Measurements from ENCODE around the gene RPRD1B. TPM values are rescaled to one million over a fixed set of nuclear protein-coding genes. Genes with fewer than 3 reads are reported as not detected.

RPRD1B gene
- total RNA-seq, 1 donor from 2014 or later: 65.3 TPM

- DNase-seq (no peak), ATAC-seq (no peak)
- intact Hi-C loops (cut with micrococcal nuclease): no loop called here
Measured at GRCh38 chr20:38031957-38032356, 1.6 kb upstream of the RPRD1B start.

- DNase-seq (no peak), ATAC-seq (no peak)
- intact Hi-C loops (cut with micrococcal nuclease): no loop called here
Measured at GRCh38 chr20:38032585-38033329, 789 bp upstream of the RPRD1B start.

GRCh38 chr20:38034108-38034649 is 633 bp downstream of the RPRD1B start:
- intact Hi-C loops (cut with micrococcal nuclease): no loop called here
- DNase-seq: no peak
- peak; percentile 26 for ATAC-seq

- ATAC-seq: no peak
- intact Hi-C loops (cut with micrococcal nuclease): no loop called here
Measured at GRCh38 chr20:38034961-38035360, 1.4 kb downstream of the RPRD1B start.

GRCh38 chr20:38036366-38036765 is 2.8 kb downstream of the RPRD1B start:
- ATAC-seq: no peak
- no peak for DNase-seq
- intact Hi-C loops (cut with micrococcal nuclease): no loop called here

More at GRCh38 chr20:38034961-38035360, 1.4 kb downstream of the RPRD1B start:
- no peak for DNase-seq

- ATAC-seq: no peak
- intact Hi-C loops (cut with micrococcal nuclease): no loop called here
- DNase-seq: no peak
Measured at GRCh38 chr20:38040276-38040675, 6.7 kb downstream of the RPRD1B start.

GRCh38 chr20:38043512-38044300 is 10.2 kb downstream of the RPRD1B start:
- intact Hi-C loops (cut with micrococcal nuclease): no loop called here
- ATAC-seq (no peak), DNase-seq (no peak)

- intact Hi-C loops (cut with micrococcal nuclease): no loop called here
- DNase-seq (no peak), ATAC-seq (no peak)
Measured at GRCh38 chr20:38044685-38045084, 11.1 kb downstream of the RPRD1B start.

- intact Hi-C loops (cut with micrococcal nuclease): no loop called here
- DNase-seq: no peak
- peak; percentile 57 for ATAC-seq
Measured at GRCh38 chr20:38046572-38046971, 13.0 kb downstream of the RPRD1B start.

- ATAC-seq: peak; percentile 67
- DNase-seq: no peak
- intact Hi-C loops (cut with micrococcal nuclease): no loop called here
Measured at GRCh38 chr20:38049800-38050199, 16.3 kb downstream of the RPRD1B start.

GRCh38 chr20:38050686-38051085 is 17.1 kb downstream of the RPRD1B start:
- ATAC-seq: no peak
- intact Hi-C loops (cut with micrococcal nuclease): no loop called here
- DNase-seq: no peak

- intact Hi-C loops (cut with micrococcal nuclease): no loop called here
- ATAC-seq (no peak), DNase-seq (no peak)
Measured at GRCh38 chr20:38052870-38053269, 19.3 kb downstream of the RPRD1B start.

GRCh38 chr20:38054647-38055046 is 21.1 kb downstream of the RPRD1B start:
- intact Hi-C loops (cut with micrococcal nuclease): no loop called here
- ATAC-seq (no peak), DNase-seq (no peak)

GRCh38 chr20:38055294-38055693 is 21.7 kb downstream of the RPRD1B start:
- intact Hi-C loops (cut with micrococcal nuclease): no loop called here
- DNase-seq (no peak), ATAC-seq (no peak)

- DNase-seq (no peak), ATAC-seq (no peak)
- intact Hi-C loops (cut with micrococcal nuclease): loop anchor here (2.0 kb wide), 1 partner anchor 165 kb away; no protein-coding TSS in a partner anchor
Measured at GRCh38 chr20:38055848-38056247, 22.3 kb downstream of the RPRD1B start.

- peak; percentile 94 for DNase-seq
- peak; percentile 90 for ATAC-seq
- intact Hi-C loops (cut with micrococcal nuclease): loop anchor here (2.0 kb wide), 1 partner anchor 163 kb away; no protein-coding TSS in a partner anchor
Measured at GRCh38 chr20:38057351-38057972, 23.9 kb downstream of the RPRD1B start.

- DNase-seq (no peak), ATAC-seq (no peak)
- intact Hi-C loops (cut with micrococcal nuclease): no loop called here
Measured at GRCh38 chr20:38059832-38060231, 26.3 kb downstream of the RPRD1B start.

GRCh38 chr20:38060536-38060935 is 27.0 kb downstream of the RPRD1B start:
- no peak for ATAC-seq
- DNase-seq: no peak
- intact Hi-C loops (cut with micrococcal nuclease): no loop called here

- ATAC-seq: no peak
- intact Hi-C loops (cut with micrococcal nuclease): no loop called here
- DNase-seq: no peak
Measured at GRCh38 chr20:38061109-38061508, 27.6 kb downstream of the RPRD1B start.

- ATAC-seq: no peak
- intact Hi-C loops (cut with micrococcal nuclease): no loop called here
- no peak for DNase-seq
Measured at GRCh38 chr20:38062890-38063289, 29.3 kb downstream of the RPRD1B start.

Data from left ventricle myocardium superior (tissue), 1 donor.